Hepatocyte (in vitro differentiated cells): ENCODE results near the gene SPSB4. TPM values are rescaled to one million over a fixed set of nuclear protein-coding genes. Genes with fewer than 3 reads are reported as not detected.

Experiments
- DNase-seq: peaks from one replicate; pipeline ENCODE4 v3.0.0-alpha.2; 2016; ENCODE audit warnings: low spot score
- H2AFZ ChIP-seq: fragments of 200-600 bp; sonication (generic); 2 replicates; pipeline ENCODE4 v1.6.0; 2016; ENCODE audit warnings: antibody characterized with exemption, mild to moderate bottlenecking
- H3K27ac ChIP-seq: fragments of 200-600 bp; sonication (generic); 2 replicates; pipeline ENCODE4 v1.5.1; 2016; ENCODE audit warnings: mild to moderate bottlenecking
- H3K27me3 ChIP-seq: fragments of 200-600 bp; sonication (generic); 2 replicates; pipeline ENCODE4 v1.6.1; 2016
- H3K36me3 ChIP-seq: fragments of 200-600 bp; sonication (generic); replicated peaks from 2 replicates; pipeline ENCODE4 v1.5.1; 2016; ENCODE audit warnings: low read depth; ENCODE audit not compliant: insufficient read depth
- H3K4me1 ChIP-seq: fragments of 200-600 bp; sonication (generic); 2 replicates; pipeline ENCODE4 v1.5.1; 2016; ENCODE audit warnings: mild to moderate bottlenecking, moderate library complexity; ENCODE audit not compliant: insufficient read depth
- H3K4me2 ChIP-seq: fragments of 200-600 bp; sonication (generic); 2 replicates; pipeline ENCODE4 v1.6.0; 2016
- H3K4me3 ChIP-seq: fragments of 200-600 bp; sonication (generic); 2 replicates; pipeline ENCODE4 v1.5.1; 2016; ENCODE audit warnings: mild to moderate bottlenecking
- H3K79me2 ChIP-seq: fragments of 200-600 bp; sonication (generic); 2 replicates; pipeline ENCODE4 v1.6.0; 2017; ENCODE audit warnings: mild to moderate bottlenecking
- H3K9me2 ChIP-seq: fragments of 200-600 bp; sonication (generic); replicated peaks from 2 replicates; pipeline ENCODE4 v1.6.0; 2017; ENCODE audit warnings: mild to moderate bottlenecking; ENCODE audit not compliant: insufficient read depth
- H3K9me3 ChIP-seq: fragments of 200-600 bp; sonication (generic); 2 replicates; pipeline ENCODE4 v1.5.1; 2016; ENCODE audit warnings: low read depth, mild to moderate bottlenecking
- H4K20me1 ChIP-seq: fragments of 200-600 bp; sonication (generic); 2 replicates; pipeline ENCODE4 v1.6.0; 2016; ENCODE audit warnings: mild to moderate bottlenecking; ENCODE audit not compliant: insufficient read depth, poor library complexity, severe bottlenecking
- CTCF ChIP-seq: fragments of 200-600 bp; sonication (generic); IDR thresholded peaks from 2 replicates; pipeline ENCODE4 v1.5.1; 2016; ENCODE audit warnings: antibody characterized with exemption, mild to moderate bottlenecking; ENCODE audit not compliant: poor library complexity
- EZH2 ChIP-seq: fragments of 200-600 bp; sonication (generic); IDR thresholded peaks from 2 replicates; pipeline ENCODE4 v1.6.1; 2016; ENCODE audit warnings: antibody characterized with exemption, mild to moderate bottlenecking, borderline replicate concordance
- EZH2phosphoT487 ChIP-seq: fragments of 200-600 bp; sonication (generic); IDR thresholded peaks from one replicate; pipeline ENCODE4 v1.6.1; 2018; ENCODE audit warnings: antibody characterized with exemption, mild to moderate bottlenecking, low read depth, moderate library complexity; ENCODE audit not compliant: unreplicated experiment, severe bottlenecking
- WGBS: methylation state at CpG from one replicate; pipeline ENCODE4 v1.1.6; 2016; ENCODE audit warnings: low lambda C conversion rate; ENCODE audit errors: missing lambda C conversion rate; 5-methylcytosine and 5-hydroxymethylcytosine counted together
- polyA plus RNA-seq: library from polyadenylated mRNA; unstranded; fragments of >200 nt; fragmentation: Nextera tagmentation; extraction: Ambion mirVana; gene quantifications from 2 replicates; pipeline ENCODE4 v1.2.1, GENCODE V29; 2016
- total RNA-seq: library from RNA; depleted of rRNA; stranded (reverse); fragments of >200 nt; gene quantifications from 2 replicates; pipeline ENCODE4 v1.2.3, GENCODE V29; 2014

SPSB4 gene
- total and polyA plus RNA-seq, 2 experiments from 2014 or later, result 1.0 to 1.3 TPM

DNA sequence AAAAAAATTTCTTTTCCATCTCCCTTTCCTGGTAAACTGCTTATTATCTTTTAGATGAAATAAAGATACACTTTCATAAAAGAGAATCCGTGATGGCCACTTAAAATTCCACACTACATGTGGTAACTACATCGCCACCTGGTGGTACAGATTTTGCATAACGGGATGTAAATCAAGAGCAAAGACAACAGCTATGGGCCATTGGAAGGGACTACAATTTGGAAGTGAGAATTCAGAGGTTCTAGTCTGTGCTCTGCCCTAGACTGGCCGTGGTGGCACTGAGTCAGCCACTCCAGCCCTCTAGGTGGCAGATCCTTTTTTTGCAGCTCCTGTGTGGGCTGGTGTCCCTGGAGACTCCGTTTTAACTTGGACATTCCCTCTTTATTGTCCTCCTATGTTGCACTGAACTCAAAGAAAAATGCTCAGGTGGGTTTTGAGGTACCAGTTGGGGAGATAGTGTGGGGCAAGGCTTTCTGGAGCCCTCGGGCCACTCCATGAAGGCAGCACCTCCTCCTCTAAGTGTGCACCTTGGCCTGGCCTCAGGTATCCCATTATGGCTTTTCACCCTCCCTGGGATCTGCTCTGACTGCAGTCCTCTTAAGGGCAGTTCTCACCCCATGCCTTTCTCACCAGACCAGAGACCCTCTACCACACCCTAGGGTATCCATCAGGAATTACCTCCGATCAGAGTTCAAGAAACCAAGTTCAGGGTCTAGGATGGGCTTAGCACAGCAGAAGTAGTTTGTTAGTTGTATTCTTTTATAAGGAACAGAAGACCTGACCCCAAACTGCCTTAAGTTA, 54.9 kb downstream of the SPSB4 start:
- no peaks in the 10 kb centered on the region for H3K36me3 ChIP-seq
- no peaks in the 10 kb centered on the region for H4K20me1 ChIP-seq
- H3K27me3 ChIP-seq, result no peaks in the 10 kb centered on the region
- no peak overlapping the region for H2AFZ ChIP-seq
- peaks cover 8% of the 10 kb centered on the region for H3K4me1 ChIP-seq
- no peaks in the 10 kb centered on the region for H3K79me2 ChIP-seq
- WGBS, result 41% methylated on average over 7 of the region's 7 CpGs
- H3K4me2 ChIP-seq, result no peak overlapping the region
- peak; percentile 93 for DNase-seq
- H3K9me3 ChIP-seq, result no peaks in the 10 kb centered on the region
- no peak overlapping the region for H3K27ac ChIP-seq
- no peak overlapping the region for H3K4me3 ChIP-seq
- H3K9me2 ChIP-seq, result no peaks in the 10 kb centered on the region
- TF ChIP-seq EZH2 (no peak), CTCF (peak; percentile 78), EZH2phosphoT487 (no peak)

DNA sequence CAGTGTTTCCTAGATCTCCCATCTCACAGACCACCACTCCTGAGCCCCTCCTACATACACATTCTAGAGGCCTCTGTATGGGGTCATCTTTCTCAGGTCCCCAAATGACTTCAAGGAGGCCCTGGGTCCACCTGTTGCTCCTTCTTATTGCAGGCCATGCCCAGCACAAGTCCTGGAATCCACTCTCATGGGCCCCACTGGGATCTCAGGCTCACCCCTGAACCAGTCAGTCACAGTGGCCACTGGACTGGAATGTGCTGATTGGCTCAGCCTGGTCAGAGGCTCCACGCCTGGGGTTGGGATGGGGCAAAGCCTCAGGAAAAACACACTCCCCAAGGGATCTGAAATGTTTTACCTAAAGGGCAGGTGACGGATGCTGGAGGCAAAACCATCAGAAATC, 55.7 kb downstream of the SPSB4 start:
- Histone ChIP-seq H3K4me1 (peaks cover 8% of the 10 kb centered on the region), H3K4me3 (no peak overlapping the region), H4K20me1 (no peaks in the 10 kb centered on the region), H3K27me3 (no peaks in the 10 kb centered on the region), H3K4me2 (no peak overlapping the region), H3K9me2 (no peaks in the 10 kb centered on the region), H2AFZ (no peak overlapping the region), H3K79me2 (no peaks in the 10 kb centered on the region), H3K36me3 (no peaks in the 10 kb centered on the region), H3K27ac (no peak overlapping the region), H3K9me3 (no peaks in the 10 kb centered on the region)
- TF ChIP-seq CTCF (no peak), EZH2 (no peak), EZH2phosphoT487 (no peak)
- 92% methylated on average over 2 of the region's 2 CpGs for WGBS
- DNase-seq, result no peak

GRCh38 chr3:141108039-141108438, 56.9 kb downstream of the SPSB4 start:
- TF ChIP-seq EZH2 (no peak), CTCF (no peak), EZH2phosphoT487 (no peak)
- H3K4me3 ChIP-seq, result no peak overlapping the region
- no peaks in the 10 kb centered on the region for H3K27me3 ChIP-seq
- no peak for DNase-seq
- 82% methylated on average over 6 of the region's 6 CpGs for WGBS
- no peaks in the 10 kb centered on the region for H3K36me3 ChIP-seq
- no peak overlapping the region for H3K27ac ChIP-seq
- no peaks in the 10 kb centered on the region for H4K20me1 ChIP-seq
- no peak overlapping the region for H3K4me2 ChIP-seq
- H3K9me3 ChIP-seq, result no peaks in the 10 kb centered on the region
- H3K4me1 ChIP-seq, result peaks cover 6% of the 10 kb centered on the region
- H2AFZ ChIP-seq, result no peak overlapping the region
- no peaks in the 10 kb centered on the region for H3K9me2 ChIP-seq
- no peaks in the 10 kb centered on the region for H3K79me2 ChIP-seq
